Activated CD4-positive, alpha-beta T cell treated with anti-CD3 and anti-CD28 coated beads for 1 hour (primary cell): ENCODE results near the gene MYPOP.
A peak's percentile ranks its signal among the peaks of the same experiment; 100 is the strongest.

ENCODE experiments used
- DNase-seq: peaks from one replicate; pipeline ENCODE4 v3.0.0-alpha.2; 2020

The MYPOP gene

GRCh38 chr19:45901912-45902650 lies at the start of gene MYPOP:
MYPOP (minus strand) TSS chr19:45902613; CDS start chr19:45901773, 840 bp downstream.
- no peak for DNase-seq

GRCh38 chr19:45947926-45948325 lies 45.5 kb upstream of the MYPOP start:
- no peak for DNase-seq

- DNase-seq, result no peak
Observed at GRCh38 chr19:45940515-45940805, 38.0 kb upstream of the MYPOP start.

GRCh38 chr19:45939792-45940514 lies 37.5 kb upstream of the MYPOP start:
- no peak for DNase-seq

GRCh38 chr19:45938733-45939319 lies 36.4 kb upstream of the MYPOP start:
- no peak for DNase-seq

GRCh38 chr19:45935267-45935666 lies 32.9 kb upstream of the MYPOP start:
- no peak for DNase-seq

- DNase-seq, result no peak
Observed at GRCh38 chr19:45934551-45935230, 32.3 kb upstream of the MYPOP start.

GRCh38 chr19:45933759-45934158 lies 31.3 kb upstream of the MYPOP start:
- DNase-seq, result no peak

GRCh38 chr19:45931055-45931454 lies 28.6 kb upstream of the MYPOP start:
- no peak for DNase-seq

GRCh38 chr19:45929247-45929646 lies 26.8 kb upstream of the MYPOP start:
- DNase-seq, result no peak

- DNase-seq, result peak; percentile 76
Observed at GRCh38 chr19:45927565-45928261, 25.3 kb upstream of the MYPOP start.

- no peak for DNase-seq
Observed at GRCh38 chr19:45924891-45925447, 22.6 kb upstream of the MYPOP start.

GRCh38 chr19:45922281-45922680 lies 19.9 kb upstream of the MYPOP start:
- DNase-seq, result no peak

- no peak for DNase-seq
Observed at GRCh38 chr19:45920458-45920857, 18.0 kb upstream of the MYPOP start.

GRCh38 chr19:45919678-45920077 lies 17.3 kb upstream of the MYPOP start:
- DNase-seq, result no peak

GRCh38 chr19:45918721-45919120 lies 16.3 kb upstream of the MYPOP start:
- no peak for DNase-seq

GRCh38 chr19:45917421-45918091 lies 15.1 kb upstream of the MYPOP start:
- DNase-seq, result no peak

GRCh38 chr19:45913874-45914830 lies 11.7 kb upstream of the MYPOP start, which contains the start of gene NANOS2:
NANOS2 (minus strand) TSS chr19:45914778; CDS start chr19:45914693, 85 bp downstream.
- no peak for DNase-seq

- DNase-seq, result no peak
Observed at GRCh38 chr19:45911291-45911690, 8.9 kb upstream of the MYPOP start.

- no peak for DNase-seq
Observed at GRCh38 chr19:45908956-45909355, 6.5 kb upstream of the MYPOP start.

GRCh38 chr19:45906221-45906620 lies 3.8 kb upstream of the MYPOP start:
- DNase-seq, result no peak
